ENCODE results near the gene ATAD3B.

DNA sequence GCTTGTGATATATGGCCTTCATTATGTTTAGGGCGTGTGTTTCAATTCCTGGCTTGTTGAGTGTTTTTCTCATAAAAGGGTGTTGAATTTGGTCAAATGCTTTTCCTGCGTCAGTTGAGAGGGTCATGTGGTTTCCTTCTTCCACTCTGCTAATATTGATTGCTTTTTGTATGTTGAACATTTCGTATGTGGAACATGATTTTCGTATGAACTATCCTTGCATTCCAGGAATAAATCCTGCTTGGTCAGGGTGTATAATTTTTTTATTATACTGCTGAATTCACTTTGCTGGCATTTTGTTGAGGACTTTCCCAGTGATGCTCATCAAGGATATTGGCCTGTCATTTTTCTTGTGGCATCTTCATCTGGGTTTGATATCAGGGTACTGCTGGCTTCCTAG, 35.7 kb downstream of the ATAD3B start:
- TF ChIP-seq, protein P1, sequence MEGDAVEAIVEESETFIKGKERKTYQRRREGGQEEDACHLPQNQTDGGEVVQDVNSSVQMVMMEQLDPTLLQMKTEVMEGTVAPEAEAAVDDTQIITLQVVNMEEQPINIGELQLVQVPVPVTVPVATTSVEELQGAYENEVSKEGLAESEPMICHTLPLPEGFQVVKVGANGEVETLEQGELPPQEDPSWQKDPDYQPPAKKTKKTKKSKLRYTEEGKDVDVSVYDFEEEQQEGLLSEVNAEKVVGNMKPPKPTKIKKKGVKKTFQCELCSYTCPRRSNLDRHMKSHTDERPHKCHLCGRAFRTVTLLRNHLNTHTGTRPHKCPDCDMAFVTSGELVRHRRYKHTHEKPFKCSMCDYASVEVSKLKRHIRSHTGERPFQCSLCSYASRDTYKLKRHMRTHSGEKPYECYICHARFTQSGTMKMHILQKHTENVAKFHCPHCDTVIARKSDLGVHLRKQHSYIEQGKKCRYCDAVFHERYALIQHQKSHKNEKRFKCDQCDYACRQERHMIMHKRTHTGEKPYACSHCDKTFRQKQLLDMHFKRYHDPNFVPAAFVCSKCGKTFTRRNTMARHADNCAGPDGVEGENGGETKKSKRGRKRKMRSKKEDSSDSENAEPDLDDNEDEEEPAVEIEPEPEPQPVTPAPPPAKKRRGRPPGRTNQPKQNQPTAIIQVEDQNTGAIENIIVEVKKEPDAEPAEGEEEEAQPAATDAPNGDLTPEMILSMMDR (IDR thresholded peaks at IDR 0.05; ENCODE audit: low read depth, low read length): no peak
- no peak for TF ChIP-seq EZH2phosphoT487 (IDR thresholded peaks at IDR 0.05; ENCODE audit: low read depth)
